Measurements from ENCODE around the gene ANKRD62.

The ANKRD62 gene

GRCh38 chr18:12093520-12094257 lies at the start of gene ANKRD62:
ANKRD62 (plus strand) TSS chr18:12093843; CDS start chr18:12094018, 175 bp downstream.
- DNase-seq (ENCODE audit: low spot score) = no peak

- no peak for DNase-seq (ENCODE audit: low spot score)
These were observed 49.1 kb upstream of the ANKRD62 start for GRCh38 chr18:12044591-12044990.

GRCh38 chr18:12046046-12046750 lies 47.4 kb upstream of the ANKRD62 start:
- no peak for DNase-seq (ENCODE audit: low spot score)

GRCh38 chr18:12046751-12047335 lies 46.8 kb upstream of the ANKRD62 start:
- DNase-seq (ENCODE audit: low spot score) = no peak

GRCh38 chr18:12048010-12048826 lies 45.4 kb upstream of the ANKRD62 start:
- DNase-seq (ENCODE audit: low spot score) = no peak

GRCh38 chr18:12048827-12049175 lies 44.8 kb upstream of the ANKRD62 start:
- no peak for DNase-seq (ENCODE audit: low spot score)

GRCh38 chr18:12049978-12050811 lies 43.4 kb upstream of the ANKRD62 start:
- peak; percentile 54 for DNase-seq (ENCODE audit: low spot score)

GRCh38 chr18:12052866-12053265 lies 40.8 kb upstream of the ANKRD62 start:
- no peak for DNase-seq (ENCODE audit: low spot score)

- DNase-seq (ENCODE audit: low spot score) = peak; percentile 59
These were observed 40.4 kb upstream of the ANKRD62 start for GRCh38 chr18:12053289-12053688.

GRCh38 chr18:12056034-12056883 lies 37.4 kb upstream of the ANKRD62 start:
- DNase-seq (ENCODE audit: low spot score) = no peak

GRCh38 chr18:12056884-12057402 lies 36.7 kb upstream of the ANKRD62 start:
- DNase-seq (ENCODE audit: low spot score) = no peak

- DNase-seq (ENCODE audit: low spot score) = no peak
These were observed 36.1 kb upstream of the ANKRD62 start for GRCh38 chr18:12057419-12058039.

- DNase-seq (ENCODE audit: low spot score) = no peak
These were observed 34.1 kb upstream of the ANKRD62 start for GRCh38 chr18:12059334-12060181.

GRCh38 chr18:12060182-12060870 lies 33.3 kb upstream of the ANKRD62 start:
- DNase-seq (ENCODE audit: low spot score) = no peak

GRCh38 chr18:12061685-12062084 lies 32.0 kb upstream of the ANKRD62 start:
- DNase-seq (ENCODE audit: low spot score) = no peak

- no peak for DNase-seq (ENCODE audit: low spot score)
These were observed 30.7 kb upstream of the ANKRD62 start for GRCh38 chr18:12062974-12063373.

GRCh38 chr18:12064086-12064763 lies 29.4 kb upstream of the ANKRD62 start:
- DNase-seq (ENCODE audit: low spot score) = no peak

GRCh38 chr18:12065397-12065796 lies 28.2 kb upstream of the ANKRD62 start:
- no peak for DNase-seq (ENCODE audit: low spot score)
